ENCODE results near the gene TMEM123.

The TMEM123 gene

GRCh38 chr11:102422817-102423712, 29.5 kb downstream of the TMEM123 start:
- 0 out of 2 replicates have a peak, but pooled peaks cover 2% of the 10 kb centered on the region for H3K9me3 ChIP-seq (ENCODE audit: low read length)
- H3K4me1 ChIP-seq (ENCODE audit: insufficient read depth, low read length, severe bottlenecking), result peaks cover 69% of the 10 kb centered on the region
- H3F3A ChIP-seq (ENCODE audit: insufficient read depth, low read length), result no peaks in the 10 kb centered on the region
- no peak overlapping the region for H3K9ac ChIP-seq (ENCODE audit: low read length)
- H3K27ac ChIP-seq (ENCODE audit: low read depth, low read length, poor library complexity, severe bottlenecking), result peak overlapping the region; percentile 6
- H3K79me2 ChIP-seq (ENCODE audit: insufficient read depth, low read length), result peaks cover 98% of the 10 kb centered on the region
- no peak overlapping the region for H3K4me3 ChIP-seq (ENCODE audit: low read depth, low read length, poor library complexity, severe bottlenecking)
- H4K20me1 ChIP-seq (ENCODE audit: insufficient read depth, low read length), result no peaks in the 10 kb centered on the region
- H3K36me3 ChIP-seq (ENCODE audit: insufficient read depth, low read length), result peaks cover 74% of the 10 kb centered on the region
- no peak overlapping the region for H3K4me2 ChIP-seq (ENCODE audit: low read length)
- no peaks in the 10 kb centered on the region for H3K9me2 ChIP-seq (ENCODE audit: low read depth, low read length)
- no peak overlapping the region for H2AFZ ChIP-seq (ENCODE audit: low read length)
- no peak for TF ChIP-seq EZH2 (IDR thresholded peaks at IDR 0.05; ENCODE audit: borderline replicate concordance, low read length)
- no peak for TF ChIP-seq CTCF (IDR thresholded peaks at IDR 0.05; ENCODE audit: low read length)
- no peaks in the 10 kb centered on the region for H3K27me3 ChIP-seq (ENCODE audit: insufficient read depth, low read length)

- H3K9me3 ChIP-seq (ENCODE audit: low read length), result peaks cover 12% of the 10 kb centered on the region; the same call in 1 of the 2 replicates
- H3K4me1 ChIP-seq (ENCODE audit: insufficient read depth, low read length, severe bottlenecking), result peaks cover 54% of the 10 kb centered on the region
- H3K9ac ChIP-seq (ENCODE audit: low read length), result no peak overlapping the region
- H3K36me3 ChIP-seq (ENCODE audit: insufficient read depth, low read length), result peaks cover 81% of the 10 kb centered on the region
- no peaks in the 10 kb centered on the region for H3K27me3 ChIP-seq (ENCODE audit: insufficient read depth, low read length)
- H3K4me3 ChIP-seq (ENCODE audit: low read depth, low read length, poor library complexity, severe bottlenecking), result no peak overlapping the region
- no peaks in the 10 kb centered on the region for H3F3A ChIP-seq (ENCODE audit: insufficient read depth, low read length)
- H2AFZ ChIP-seq (ENCODE audit: low read length), result no peak overlapping the region
- TF ChIP-seq CTCF (IDR thresholded peaks at IDR 0.05; ENCODE audit: low read length), result no peak
- TF ChIP-seq EZH2 (IDR thresholded peaks at IDR 0.05; ENCODE audit: borderline replicate concordance, low read length), result no peak
- peak overlapping the region; percentile 34 for H3K27ac ChIP-seq (ENCODE audit: low read depth, low read length, poor library complexity, severe bottlenecking)
- H3K9me2 ChIP-seq (ENCODE audit: low read depth, low read length), result no peaks in the 10 kb centered on the region
- H3K79me2 ChIP-seq (ENCODE audit: insufficient read depth, low read length), result peaks cover 100% of the 10 kb centered on the region
- H3K4me2 ChIP-seq (ENCODE audit: low read length), result no peak overlapping the region
- no peaks in the 10 kb centered on the region for H4K20me1 ChIP-seq (ENCODE audit: insufficient read depth, low read length)
Observed at GRCh38 chr11:102421261-102421660, 31.3 kb downstream of the TMEM123 start.

GRCh38 chr11:102420547-102420946, 32.0 kb downstream of the TMEM123 start:
- H3K27ac ChIP-seq (ENCODE audit: low read depth, low read length, poor library complexity, severe bottlenecking), result peak overlapping the region; percentile 34

More at GRCh38 chr11:102420547-102420946, 32.0 kb downstream of the TMEM123 start:
- Histone ChIP-seq H3K9ac (ENCODE audit: low read length) (no peak overlapping the region), H3K27me3 (ENCODE audit: insufficient read depth, low read length) (no peaks in the 10 kb centered on the region), H4K20me1 (ENCODE audit: insufficient read depth, low read length) (no peaks in the 10 kb centered on the region), H3K9me3 (ENCODE audit: low read length) (peaks cover 12% of the 10 kb centered on the region; the same call in 1 of the 2 replicates), H3K36me3 (ENCODE audit: insufficient read depth, low read length) (peaks cover 74% of the 10 kb centered on the region), H3K9me2 (ENCODE audit: low read depth, low read length) (no peaks in the 10 kb centered on the region), H2AFZ (ENCODE audit: low read length) (no peak overlapping the region), H3K4me2 (ENCODE audit: low read length) (no peak overlapping the region), H3K4me1 (ENCODE audit: insufficient read depth, low read length, severe bottlenecking) (peaks cover 48% of the 10 kb centered on the region), H3K79me2 (ENCODE audit: insufficient read depth, low read length) (peaks cover 100% of the 10 kb centered on the region), H3F3A (ENCODE audit: insufficient read depth, low read length) (no peaks in the 10 kb centered on the region), H3K4me3 (ENCODE audit: low read depth, low read length, poor library complexity, severe bottlenecking) (no peak overlapping the region)
- TF ChIP-seq EZH2 (IDR thresholded peaks at IDR 0.05; ENCODE audit: borderline replicate concordance, low read length) (no peak), CTCF (IDR thresholded peaks at IDR 0.05; ENCODE audit: low read length) (no peak)

Measured in OCI-LY1 (cell line).